ENCODE results near the gene PTPRQ.
"Not testable (repeated sequence)": the region's sequence is repeated elsewhere in the genome, so short reads cannot be mapped to it uniquely, and the experiment has no call there.

The PTPRQ gene

GRCh38 chr12:80648881-80649280 lies 204.8 kb downstream of the PTPRQ start:
- DNase-seq (ENCODE audit: low spot score): no peak

- DNase-seq (ENCODE audit: low spot score): no peak
Measured at GRCh38 chr12:80655751-80656150, 211.7 kb downstream of the PTPRQ start.

GRCh38 chr12:80659512-80660063 lies 215.6 kb downstream of the PTPRQ start:
- DNase-seq (ENCODE audit: low spot score): no peak

DNA sequence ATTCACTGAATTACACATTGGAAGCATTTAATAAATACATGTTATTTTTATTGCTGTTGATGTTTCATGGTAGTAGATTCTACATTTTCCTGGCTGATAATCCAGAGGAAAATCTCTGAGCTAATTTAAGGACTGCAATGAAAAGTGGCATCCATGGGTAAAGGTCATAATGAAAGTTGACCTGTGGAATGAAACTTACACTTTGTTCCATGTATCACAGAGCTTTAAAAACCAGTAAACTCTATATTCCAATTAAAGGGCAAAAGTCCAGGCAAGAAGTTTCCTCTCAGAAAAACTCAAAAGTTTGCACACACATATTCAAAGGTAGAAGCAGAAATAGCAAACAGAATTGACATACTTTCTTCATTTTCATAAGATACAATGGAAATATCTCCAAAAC lies 218.6 kb downstream of the PTPRQ start:
- DNase-seq (ENCODE audit: low spot score): no peak

- DNase-seq (ENCODE audit: low spot score): no peak
Measured at GRCh38 chr12:80670214-80670613, 226.2 kb downstream of the PTPRQ start.

DNA sequence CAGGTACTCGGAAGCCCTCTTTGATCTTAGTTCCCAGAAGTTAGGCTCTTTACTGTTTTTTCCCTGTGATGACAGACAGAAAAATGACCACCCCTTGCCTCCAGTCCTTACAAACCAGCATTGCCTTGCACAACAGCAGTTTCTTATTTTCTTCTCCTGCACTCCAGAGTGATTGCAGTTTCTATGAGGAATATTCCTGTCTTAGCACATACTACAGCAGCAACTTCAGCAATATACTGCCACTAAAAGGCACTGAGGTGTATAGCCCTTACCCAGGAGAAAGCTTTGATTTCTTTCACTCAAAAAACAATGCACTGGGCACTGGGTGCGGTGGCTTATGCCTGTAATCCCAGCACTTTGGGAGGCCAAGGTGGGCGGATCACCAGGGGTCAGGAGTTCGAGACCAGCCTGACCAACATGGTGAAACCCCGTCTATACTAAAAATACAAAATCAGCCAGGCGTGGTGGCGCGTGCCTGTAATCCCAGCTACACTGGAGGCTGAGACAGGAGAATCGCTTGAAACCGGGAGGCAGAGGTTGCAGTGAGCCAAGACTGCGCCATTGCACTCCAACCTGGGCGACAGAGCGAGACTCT lies 232.1 kb downstream of the PTPRQ start:
- not testable (repeated sequence) for DNase-seq (ENCODE audit: low spot score)

- no peak for DNase-seq (ENCODE audit: low spot score)
Measured at GRCh38 chr12:80676856-80677255, 232.8 kb downstream of the PTPRQ start.

GRCh38 chr12:80677994-80678393 lies 234.0 kb downstream of the PTPRQ start:
- DNase-seq (ENCODE audit: low spot score): no peak

GRCh38 chr12:80679346-80680131 lies 235.5 kb downstream of the PTPRQ start:
- DNase-seq (ENCODE audit: low spot score): no peak

GRCh38 chr12:80681287-80681686 lies 237.3 kb downstream of the PTPRQ start:
- no peak for DNase-seq (ENCODE audit: low spot score)

DNA sequence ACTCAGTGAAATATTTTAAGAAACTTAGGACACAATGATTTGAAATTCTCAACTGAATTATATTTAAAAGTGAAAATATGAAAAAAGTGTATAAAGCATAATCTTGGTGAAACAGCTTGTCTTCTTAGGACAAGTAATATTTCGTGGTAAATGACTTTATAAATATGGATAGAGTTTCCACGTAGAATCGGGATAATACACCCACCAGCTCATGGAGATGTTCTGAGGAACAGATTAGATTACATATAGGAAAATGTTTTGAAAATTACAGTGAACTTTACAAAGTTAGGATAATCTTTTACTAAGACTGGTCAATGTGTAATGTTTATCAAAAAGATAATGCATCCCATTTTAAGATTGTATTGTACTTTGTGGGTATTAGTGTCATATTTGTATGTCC lies 237.8 kb downstream of the PTPRQ start:
- no peak for DNase-seq (ENCODE audit: low spot score)

DNA sequence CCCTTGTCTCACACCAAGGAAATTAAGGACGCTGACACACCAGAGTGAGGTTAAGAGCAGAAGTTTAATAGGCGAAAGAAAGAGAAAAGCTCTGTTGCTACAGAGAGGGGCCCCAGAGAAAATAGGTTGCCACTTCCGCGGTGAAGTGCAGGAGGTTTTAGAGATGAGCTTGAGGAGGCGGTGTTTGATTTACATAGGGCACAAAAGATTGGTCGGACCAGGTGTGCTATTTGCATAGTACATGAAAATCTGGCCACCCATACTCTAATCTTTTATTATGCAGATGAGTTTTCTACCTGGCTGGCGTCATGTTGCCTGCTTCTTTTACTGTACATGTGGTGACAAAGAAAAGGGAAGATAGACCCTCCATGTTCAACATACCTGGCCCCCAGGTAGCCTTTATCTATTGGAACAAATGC lies 240.1 kb downstream of the PTPRQ start:
- no peak for DNase-seq (ENCODE audit: low spot score)

- DNase-seq (ENCODE audit: low spot score): no peak
Measured at GRCh38 chr12:80690090-80690489, 246.1 kb downstream of the PTPRQ start.

- DNase-seq (ENCODE audit: low spot score): no peak
Measured at GRCh38 chr12:80690513-80690912, 246.5 kb downstream of the PTPRQ start.

DNA sequence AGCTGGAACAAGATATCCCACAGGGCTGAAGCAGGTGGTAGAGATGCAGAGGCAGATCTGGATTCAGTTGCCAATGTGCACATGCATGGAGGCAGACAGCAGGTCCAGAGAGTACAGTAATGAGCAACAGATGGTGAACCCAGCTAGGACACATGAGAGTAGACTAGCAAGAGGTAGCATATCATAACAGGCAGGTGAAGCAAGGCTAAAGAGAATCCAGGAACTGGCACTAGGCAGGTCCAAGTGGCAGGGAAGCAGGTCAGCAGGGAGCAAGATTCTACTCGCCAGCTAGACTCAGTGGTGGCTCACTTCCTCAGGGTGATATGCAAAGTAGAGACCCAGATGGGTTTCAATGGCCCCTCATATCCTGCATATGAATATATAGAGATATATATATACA lies 248.1 kb downstream of the PTPRQ start:
- DNase-seq (ENCODE audit: low spot score): no peak

- no peak for DNase-seq (ENCODE audit: low spot score)
Measured at GRCh38 chr12:80697270-80697887, 253.3 kb downstream of the PTPRQ start.

DNA sequence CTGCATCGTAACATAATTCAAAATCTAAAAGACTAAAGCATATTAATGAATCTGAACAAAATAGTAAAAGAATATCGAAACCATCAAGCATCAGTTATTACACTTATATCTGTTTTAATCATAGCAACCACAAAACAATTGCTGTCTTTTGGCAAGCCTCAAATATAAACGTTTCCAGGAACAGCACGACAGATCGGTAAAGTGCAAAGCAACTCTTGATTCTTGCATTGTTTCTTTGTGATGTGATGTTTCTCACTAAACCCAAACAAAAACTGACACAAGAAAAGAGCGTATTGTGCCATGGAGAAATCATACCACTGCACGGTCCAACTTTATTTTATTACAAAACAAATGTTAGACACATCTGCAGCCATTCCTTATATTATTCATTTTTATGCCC lies 254.2 kb downstream of the PTPRQ start:
- no peak for DNase-seq (ENCODE audit: low spot score)

DNA sequence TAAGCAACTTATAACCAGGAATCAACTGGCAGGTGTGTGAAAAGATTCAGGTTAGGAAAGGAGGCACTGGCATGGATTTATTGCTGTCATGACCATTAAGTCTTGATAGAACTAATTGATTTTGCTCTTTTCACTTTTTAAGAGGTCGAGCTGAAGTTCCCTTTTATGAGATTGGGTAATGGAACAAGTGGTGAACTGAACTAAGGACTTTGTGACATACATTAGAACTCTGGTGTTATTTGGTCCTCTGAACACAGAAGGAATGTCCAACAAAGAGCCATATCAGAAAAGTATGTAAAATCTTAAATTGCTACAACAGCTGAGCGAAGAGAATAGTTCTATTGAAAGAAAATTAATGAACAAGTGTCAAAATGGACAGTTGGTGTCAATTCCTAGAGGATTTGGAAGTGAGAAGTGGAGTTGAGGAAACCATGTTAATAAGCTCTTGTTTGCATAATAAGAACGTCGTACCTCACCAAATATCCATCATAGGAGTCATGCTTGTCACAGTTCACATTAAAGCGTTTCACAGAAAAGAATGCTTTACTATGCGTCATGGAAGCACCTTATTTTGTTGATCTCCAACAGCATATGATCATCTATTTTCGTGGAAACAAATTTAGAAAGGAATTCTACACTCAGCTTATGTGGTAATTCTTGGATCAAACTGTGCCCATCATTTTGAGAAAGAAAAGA lies 255.0 kb downstream of the PTPRQ start:
- DNase-seq (ENCODE audit: low spot score): no peak

GRCh38 chr12:80700327-80700726 lies 256.3 kb downstream of the PTPRQ start:
- DNase-seq (ENCODE audit: low spot score): no peak

DNA sequence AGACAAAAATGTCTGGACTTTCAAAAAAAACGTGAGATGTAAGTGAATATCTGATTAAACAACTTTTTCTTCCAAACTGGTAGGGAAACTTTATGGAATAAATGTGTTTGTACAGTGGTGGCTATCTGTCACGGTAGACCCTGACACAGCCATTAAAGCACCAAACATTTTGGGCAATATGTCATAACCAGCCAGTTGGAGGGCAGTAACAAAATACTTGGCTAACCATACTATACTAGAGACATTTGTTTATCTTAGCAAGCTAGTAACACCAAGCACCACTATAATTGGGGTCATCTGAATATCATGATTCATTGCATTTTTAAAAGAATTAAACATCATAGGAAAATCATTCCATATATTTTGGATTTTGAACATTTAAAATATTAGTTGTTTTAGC lies 257.4 kb downstream of the PTPRQ start:
- DNase-seq (ENCODE audit: low spot score): no peak

DNA sequence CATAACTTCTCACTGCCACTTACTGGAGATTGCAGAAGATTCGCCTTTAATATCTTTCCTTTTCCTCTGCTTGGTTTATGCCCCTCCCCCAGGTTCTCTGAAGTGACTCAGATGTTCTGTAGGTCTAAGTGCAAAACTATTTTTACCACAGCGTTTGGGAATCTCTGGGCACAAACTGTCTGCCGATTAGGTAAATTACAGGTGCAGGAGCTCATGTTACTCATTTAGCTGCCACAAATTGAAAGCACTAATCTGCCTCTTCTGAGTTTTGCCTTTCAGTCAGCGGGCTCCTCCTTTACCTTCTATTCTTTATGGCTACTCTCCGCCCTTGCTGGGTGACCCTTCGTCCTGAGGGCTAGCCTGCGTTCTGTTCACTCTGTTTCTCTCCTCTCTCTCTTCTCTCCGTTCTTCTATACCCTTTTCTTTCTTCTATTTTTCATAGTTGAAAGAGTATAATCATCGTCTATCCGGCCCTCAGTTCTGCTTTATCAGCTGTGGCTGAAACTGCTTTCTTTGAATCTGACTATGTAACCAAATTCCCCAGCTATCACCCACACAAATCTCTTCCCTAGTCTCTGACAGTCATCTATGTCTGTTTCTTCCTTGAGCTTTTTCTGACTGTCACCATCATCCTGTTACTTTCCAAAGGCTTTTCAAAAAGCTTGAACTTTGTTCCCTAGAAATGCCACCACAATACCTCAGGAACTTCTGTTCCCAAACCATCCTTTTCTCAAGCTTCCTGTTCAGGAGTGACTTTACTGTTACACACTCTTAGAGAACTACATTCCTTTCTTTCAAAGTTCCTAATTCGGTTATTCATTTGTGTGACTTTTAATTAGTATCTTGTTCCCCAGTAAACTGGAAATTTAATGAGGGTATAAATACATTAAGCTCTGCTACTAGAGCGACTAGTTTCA lies 259.1 kb downstream of the PTPRQ start:
- no peak for DNase-seq (ENCODE audit: low spot score)

All from HuH-7.5 (cell line).